ENCODE data around the gene MRPL37. TPM values are rescaled to one million over a fixed set of nuclear protein-coding genes. Genes with fewer than 3 reads are reported as not detected.

Gene MRPL37
- total and polyA plus RNA-seq, 8 donors = 24.8 to 111 (median 50.9) TPM

DNA sequence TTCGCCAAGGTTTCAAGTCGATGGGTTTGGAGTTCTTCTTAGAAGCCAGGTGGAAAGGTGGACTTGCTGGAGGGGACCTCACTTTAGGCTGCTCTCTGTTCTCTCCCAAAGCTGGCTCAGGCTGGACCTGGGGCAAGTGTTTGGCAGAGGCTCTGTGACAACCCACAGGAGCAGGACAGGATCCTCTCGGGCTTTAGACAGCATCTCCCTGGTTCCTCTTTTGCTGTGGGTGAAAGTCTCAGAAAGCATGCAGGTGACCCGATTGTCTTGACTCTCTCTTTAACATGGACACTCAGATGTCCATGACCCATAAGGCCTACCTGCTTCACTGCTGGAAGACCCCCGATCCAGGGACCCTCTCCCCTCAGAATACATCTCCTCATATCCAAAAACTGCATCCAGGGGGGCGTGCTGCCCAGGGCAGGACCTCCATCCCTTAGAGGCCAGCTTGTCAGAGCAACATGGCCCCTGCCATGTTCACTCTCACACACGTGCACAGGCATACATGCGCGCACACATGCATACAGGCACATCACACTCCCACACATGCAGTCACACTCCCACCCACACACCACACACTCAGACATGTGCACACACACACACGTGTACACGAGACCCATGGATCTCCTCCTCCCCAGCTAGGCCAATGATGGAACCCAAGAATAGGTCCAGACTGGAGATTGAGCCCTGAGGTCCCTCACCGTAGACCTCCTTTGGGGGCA is 21.3 kb downstream of the MRPL37 start:
- TF ChIP-seq EP300 (IDR thresholded peaks at IDR 0.05) = no peak
- TF ChIP-seq POLR2AphosphoS5 (IDR thresholded peaks at IDR 0.05) = no peak
- TF ChIP-seq, protein P1, sequence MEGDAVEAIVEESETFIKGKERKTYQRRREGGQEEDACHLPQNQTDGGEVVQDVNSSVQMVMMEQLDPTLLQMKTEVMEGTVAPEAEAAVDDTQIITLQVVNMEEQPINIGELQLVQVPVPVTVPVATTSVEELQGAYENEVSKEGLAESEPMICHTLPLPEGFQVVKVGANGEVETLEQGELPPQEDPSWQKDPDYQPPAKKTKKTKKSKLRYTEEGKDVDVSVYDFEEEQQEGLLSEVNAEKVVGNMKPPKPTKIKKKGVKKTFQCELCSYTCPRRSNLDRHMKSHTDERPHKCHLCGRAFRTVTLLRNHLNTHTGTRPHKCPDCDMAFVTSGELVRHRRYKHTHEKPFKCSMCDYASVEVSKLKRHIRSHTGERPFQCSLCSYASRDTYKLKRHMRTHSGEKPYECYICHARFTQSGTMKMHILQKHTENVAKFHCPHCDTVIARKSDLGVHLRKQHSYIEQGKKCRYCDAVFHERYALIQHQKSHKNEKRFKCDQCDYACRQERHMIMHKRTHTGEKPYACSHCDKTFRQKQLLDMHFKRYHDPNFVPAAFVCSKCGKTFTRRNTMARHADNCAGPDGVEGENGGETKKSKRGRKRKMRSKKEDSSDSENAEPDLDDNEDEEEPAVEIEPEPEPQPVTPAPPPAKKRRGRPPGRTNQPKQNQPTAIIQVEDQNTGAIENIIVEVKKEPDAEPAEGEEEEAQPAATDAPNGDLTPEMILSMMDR (IDR thresholded peaks at IDR 0.05) = no peak
- no peak for TF ChIP-seq POLR2A (IDR thresholded peaks at IDR 0.05)
- Histone ChIP-seq H3K27ac (peak overlapping the region in 4 of 5 donors; percentile 30 to 87 (median 78)), H3K36me3 (peaks cover 34 to 69% (median 57%) of the 10 kb centered on the region in 4 donors), H3K4me1 (peaks cover 26 to 41% (median 32%) of the 10 kb centered on the region in 4 donors), H3K9me3 (no peaks in the 10 kb centered on the region), H3K4me3 (no peak overlapping the region), H3K27me3 (no peaks in the 10 kb centered on the region)
- 80 to 91% (median 86%) methylated on average over 11 to 12 of the region's 12 CpGs for WGBS, 5 donors
- intact Hi-C loops (cut with DNase I; ENCODE audit: low total_unique reads) = no loop called here
- no peak for DNase-seq

DNA sequence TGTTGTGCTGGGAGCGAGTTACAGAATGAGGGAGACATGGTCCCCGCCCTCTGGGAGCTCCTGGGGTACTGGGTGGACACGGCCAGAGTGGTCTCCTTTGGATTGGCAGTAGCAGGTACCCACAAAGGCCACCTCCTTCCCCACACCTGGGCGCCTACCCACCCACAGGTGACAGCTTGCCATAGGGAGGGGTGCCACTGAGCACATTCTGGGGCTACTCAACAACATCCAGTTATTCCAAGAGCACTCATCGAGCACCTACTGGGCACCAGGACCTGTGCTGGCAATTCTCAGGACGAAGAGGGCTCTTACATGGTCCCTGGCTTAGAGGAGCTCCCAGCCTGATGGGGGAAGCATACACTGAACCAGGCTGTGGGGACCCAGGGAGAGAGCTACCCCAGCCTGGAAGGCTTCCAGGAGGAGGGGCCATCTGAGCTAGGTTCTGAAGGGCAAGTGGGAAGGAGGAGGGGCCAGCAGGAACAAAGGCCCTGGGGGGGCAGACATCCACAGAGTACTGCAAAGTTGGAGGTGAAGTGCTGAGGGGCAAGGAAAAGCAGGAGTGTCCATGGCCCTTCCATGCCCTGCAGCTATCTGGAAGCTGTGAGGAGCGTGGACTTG is 22.0 kb downstream of the MRPL37 start:
- intact Hi-C loops (cut with DNase I; ENCODE audit: low total_unique reads) = no loop called here
- no peaks in the 10 kb centered on the region for H3K9me3 ChIP-seq
- peak overlapping the region in 2 of 5 donors; percentile 3 to 87 for H3K27ac ChIP-seq
- H3K4me3 ChIP-seq = no peak overlapping the region
- TF ChIP-seq POLR2A (IDR thresholded peaks at IDR 0.05) (no peak), POLR2AphosphoS5 (IDR thresholded peaks at IDR 0.05) (no peak), EP300 (IDR thresholded peaks at IDR 0.05) (no peak)
- TF ChIP-seq, protein P1 (IDR thresholded peaks at IDR 0.05) = no peak
- DNase-seq = no peak
- WGBS, 5 donors = 90 to 95% (median 94%) methylated on average over 7 of the region's 7 CpGs
- H3K36me3 ChIP-seq = peaks cover 27 to 64% (median 51%) of the 10 kb centered on the region in 4 donors
- H3K27me3 ChIP-seq = no peaks in the 10 kb centered on the region
- peaks cover 26 to 41% (median 32%) of the 10 kb centered on the region in 4 donors for H3K4me1 ChIP-seq

DNA sequence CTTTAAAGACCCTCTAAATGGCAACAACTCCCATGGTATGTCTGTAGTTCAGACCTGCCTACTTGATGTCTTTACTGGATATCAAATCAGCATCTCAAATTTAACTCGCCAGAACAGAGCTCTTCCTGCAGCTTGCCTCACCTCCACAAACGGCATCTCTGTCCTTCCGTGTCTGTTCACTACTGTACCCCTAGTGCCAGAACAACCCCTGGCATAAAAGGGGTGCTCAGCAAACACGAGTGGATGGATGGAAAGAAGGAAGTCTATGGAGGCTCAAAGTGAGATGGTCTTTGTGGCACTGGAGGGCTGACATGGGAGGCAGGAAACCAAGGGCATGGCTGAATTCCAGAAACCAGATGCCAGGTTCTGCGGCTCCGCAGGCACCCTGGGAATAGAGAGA is 22.7 kb downstream of the MRPL37 start:
- Histone ChIP-seq H3K4me1 (peaks cover 26 to 46% (median 35%) of the 10 kb centered on the region in 4 donors), H3K9me3 (no peaks in the 10 kb centered on the region), H3K27ac (no peak overlapping the region), H3K36me3 (peaks cover 21 to 64% (median 51%) of the 10 kb centered on the region in 4 donors), H3K27me3 (no peaks in the 10 kb centered on the region), H3K4me3 (no peak overlapping the region)
- no peak for TF ChIP-seq EP300 (IDR thresholded peaks at IDR 0.05)
- TF ChIP-seq POLR2AphosphoS5 (IDR thresholded peaks at IDR 0.05) = no peak
- TF ChIP-seq, protein P1 (IDR thresholded peaks at IDR 0.05) = no peak
- TF ChIP-seq POLR2A (IDR thresholded peaks at IDR 0.05) = no peak
- intact Hi-C loops (cut with DNase I; ENCODE audit: low total_unique reads) = no loop called here
- 55 to 78% (median 68%) methylated on average over 6 of the region's 6 CpGs for WGBS, 5 donors
- no peak for DNase-seq

DNA sequence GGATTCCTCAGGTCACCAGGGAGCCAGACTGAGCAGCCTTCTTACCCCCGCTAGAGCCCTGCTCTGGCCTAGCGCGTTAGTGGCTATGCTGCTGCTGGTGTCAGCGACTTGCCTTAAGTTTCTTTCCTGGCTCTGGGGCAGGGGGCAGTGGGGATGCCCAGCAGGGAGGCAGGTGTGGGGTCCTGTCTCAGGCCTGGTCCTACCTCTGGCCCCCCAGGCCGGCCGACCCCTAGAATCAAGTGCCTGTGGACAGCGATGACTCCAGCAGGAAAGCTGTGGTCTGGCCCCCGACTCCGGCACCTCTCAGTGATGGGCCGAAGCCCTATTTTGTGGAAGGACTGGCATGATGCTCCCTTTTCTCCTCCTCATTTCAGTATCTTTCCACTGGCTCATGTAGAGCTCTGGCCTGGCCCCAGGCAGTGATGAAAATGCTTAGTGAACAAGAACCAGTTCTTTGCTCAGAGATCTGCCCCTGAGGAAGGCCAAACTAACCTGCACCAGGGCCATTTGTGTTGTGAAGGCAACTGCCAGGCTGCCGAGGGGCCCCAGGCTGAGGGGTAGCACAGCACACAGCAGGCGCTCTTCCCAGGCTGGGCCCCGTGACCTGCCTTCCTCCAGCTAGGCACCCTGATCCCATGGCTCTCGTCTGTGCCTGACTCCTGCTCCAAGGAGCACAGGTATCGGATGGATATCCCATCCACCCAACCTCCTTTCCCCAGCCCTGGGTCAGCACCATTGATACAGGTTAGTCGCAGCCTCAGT is 23.7 kb downstream of the MRPL37 start:
- peaks cover 17 to 64% (median 52%) of the 10 kb centered on the region in 4 donors for H3K36me3 ChIP-seq
- no peak for DNase-seq
- 90 to 95% (median 93%) methylated on average over 12 to 16 of the region's 16 CpGs for WGBS, 5 donors
- H3K4me1 ChIP-seq = peaks cover 20 to 46% (median 33%) of the 10 kb centered on the region in 4 donors
- intact Hi-C loops (cut with DNase I; ENCODE audit: low total_unique reads) = no loop called here
- TF ChIP-seq POLR2AphosphoS5 (IDR thresholded peaks at IDR 0.05) = no peak
- no peak for TF ChIP-seq EP300 (IDR thresholded peaks at IDR 0.05)
- TF ChIP-seq POLR2A (IDR thresholded peaks at IDR 0.05) = no peak
- TF ChIP-seq, protein P1 (IDR thresholded peaks at IDR 0.05) = no peak
- no peaks in the 10 kb centered on the region for H3K27me3 ChIP-seq
- H3K4me3 ChIP-seq = no peak overlapping the region
- no peak overlapping the region for H3K27ac ChIP-seq
- H3K9me3 ChIP-seq = no peaks in the 10 kb centered on the region
